Endothelial cell (in vitro differentiated cells): ENCODE results near the gene PRMT5. TPM values are rescaled to one million over a fixed set of nuclear protein-coding genes. Genes with fewer than 3 reads are reported as not detected.
"Not testable (repeated sequence)": the region's sequence is repeated elsewhere in the genome, so short reads cannot be mapped to it uniquely, and the experiment has no call there.

Experiments used
- DNase-seq: peaks from one replicate; pipeline ENCODE4 v3.0.0; 2021; ENCODE audit warnings: low spot score
- H3K27ac Mint-ChIP-seq: one replicate; pipeline ENCODE4 v1.8.0; 2021; ENCODE audit warnings: mixed read lengths, inconsistent platforms; ENCODE audit not compliant: unreplicated experiment
- H3K27me3 Mint-ChIP-seq: one replicate; pipeline ENCODE4 v1.8.0; 2021; ENCODE audit warnings: mild to moderate bottlenecking, moderate library complexity, mixed read lengths, inconsistent platforms; ENCODE audit not compliant: unreplicated experiment
- H3K36me3 Mint-ChIP-seq: one replicate; pipeline ENCODE4 v1.8.0; 2021; ENCODE audit warnings: mild to moderate bottlenecking, low read depth, mixed read lengths, inconsistent platforms; ENCODE audit not compliant: unreplicated experiment
- H3K4me1 Mint-ChIP-seq: one replicate; pipeline ENCODE4 v1.8.0; 2021; ENCODE audit warnings: mild to moderate bottlenecking, mixed read lengths, inconsistent platforms; ENCODE audit not compliant: unreplicated experiment
- H3K4me3 Mint-ChIP-seq: one replicate; pipeline ENCODE4 v1.8.0; 2021; ENCODE audit warnings: mild to moderate bottlenecking, mixed read lengths, inconsistent platforms; ENCODE audit not compliant: unreplicated experiment
- H3K9me3 Mint-ChIP-seq: one replicate; pipeline ENCODE4 v1.8.0; 2021; ENCODE audit warnings: mixed read lengths, inconsistent platforms; ENCODE audit not compliant: unreplicated experiment
- CTCF ChIP-seq: fragments of 200-600 bp; sonication (generic); IDR thresholded peaks from one replicate; pipeline ENCODE4 v1.5.0; 2021; ENCODE audit warnings: antibody characterized with exemption; ENCODE audit not compliant: unreplicated experiment
- total RNA-seq: library from RNA; stranded (reverse); fragmentation: NEBNext Ultra II Directional; extraction: Animal tissue kit (Norgen Biotek cat#: 25700); gene quantifications from one replicate; pipeline ENCODE4 v1.2.1, GENCODE V29; 2021; ENCODE audit not compliant: unreplicated experiment

PRMT5 gene
- total RNA-seq, 1 donor from 2014 or later = 57.9 TPM

GRCh38 chr14:22915886-22916521, 13.2 kb downstream of the PRMT5 start:
- Mint-ChIP-seq H3K27ac (no peak overlapping the region), H3K27me3 (peaks cover 11% of the 10 kb centered on the region), H3K4me3 (no peak overlapping the region), H3K4me1 (peaks cover 14% of the 10 kb centered on the region), H3K9me3 (no peaks in the 10 kb centered on the region), H3K36me3 (peaks cover 4% of the 10 kb centered on the region)
- no peak for TF ChIP-seq CTCF
- no peak for DNase-seq

- not testable (repeated sequence) for H3K27ac Mint-ChIP-seq, H3K36me3 Mint-ChIP-seq
- H3K27me3 Mint-ChIP-seq = peaks cover 11% of the 10 kb centered on the region
Measured at GRCh38 chr14:22914836-22915235, 14.3 kb downstream of the PRMT5 start.

GRCh38 chr14:22910916-22911315, 18.3 kb downstream of the PRMT5 start:
- Mint-ChIP-seq H3K4me3 (no peak overlapping the region), H3K4me1 (no peaks in the 10 kb centered on the region), H3K27me3 (no peaks in the 10 kb centered on the region), H3K36me3 (peaks cover 14% of the 10 kb centered on the region), H3K9me3 (no peaks in the 10 kb centered on the region), H3K27ac (no peak overlapping the region)
- no peak for DNase-seq
- no peak for TF ChIP-seq CTCF

More at GRCh38 chr14:22914836-22915235, 14.3 kb downstream of the PRMT5 start:
- H3K4me1 Mint-ChIP-seq = peaks cover 14% of the 10 kb centered on the region
- not testable (repeated sequence) for H3K4me3 Mint-ChIP-seq, DNase-seq, H3K9me3 Mint-ChIP-seq

GRCh38 chr14:22908601-22909000, 20.6 kb downstream of the PRMT5 start:
- H3K27ac Mint-ChIP-seq = no peak overlapping the region
- no peaks in the 10 kb centered on the region for H3K4me1 Mint-ChIP-seq
- H3K9me3 Mint-ChIP-seq = no peaks in the 10 kb centered on the region
- peaks cover 33% of the 10 kb centered on the region for H3K36me3 Mint-ChIP-seq
- DNase-seq = no peak
- H3K27me3 Mint-ChIP-seq = no peaks in the 10 kb centered on the region
- no peak for TF ChIP-seq CTCF
- H3K4me3 Mint-ChIP-seq = peak overlapping the region; percentile 62

- Mint-ChIP-seq H3K36me3 (peaks cover 34% of the 10 kb centered on the region), H3K9me3 (no peaks in the 10 kb centered on the region), H3K27ac (no peak overlapping the region), H3K27me3 (no peaks in the 10 kb centered on the region), H3K4me1 (no peaks in the 10 kb centered on the region), H3K4me3 (no peak overlapping the region)
- no peak for DNase-seq
- TF ChIP-seq CTCF = no peak
Measured at GRCh38 chr14:22907429-22907828, 21.7 kb downstream of the PRMT5 start.
